Ishikawa (cell line): ENCODE data around the gene CLEC18A.

ENCODE experiments used
- CEBPB ChIP-seq: IDR thresholded peaks from 2 replicates; pipeline ENCODE4 v1.6.1; 2012
- CREB1 ChIP-seq: IDR thresholded peaks from 2 replicates; pipeline ENCODE4 v1.6.1; 2012; ENCODE audit warnings: low read depth
- EGR1 ChIP-seq: IDR thresholded peaks from 2 replicates; pipeline ENCODE4 v1.6.1; 2012
- EP300 ChIP-seq: IDR thresholded peaks from 2 replicates; pipeline ENCODE4 v1.6.1; 2012; ENCODE audit warnings: borderline replicate concordance
- FOXM1 ChIP-seq: IDR thresholded peaks from 2 replicates; pipeline ENCODE4 v1.6.1; 2012; ENCODE audit warnings: low read depth, borderline replicate concordance
- NFIC ChIP-seq: IDR thresholded peaks from 2 replicates; pipeline ENCODE4 v1.6.1; 2012
- RAD21 ChIP-seq: IDR thresholded peaks from 2 replicates; pipeline ENCODE4 v1.6.1; 2012; ENCODE audit warnings: low read depth
- TAF1 ChIP-seq: IDR thresholded peaks from 2 replicates; pipeline ENCODE4 v1.6.1; 2012; ENCODE audit warnings: low read depth, mild to moderate bottlenecking
- TCF12 ChIP-seq: IDR thresholded peaks from 2 replicates; pipeline ENCODE4 v1.6.1; 2012; ENCODE audit warnings: low read depth
- TEAD4 ChIP-seq: IDR thresholded peaks from 2 replicates; pipeline ENCODE4 v1.6.1; 2012
- YY1 ChIP-seq: IDR thresholded peaks from 2 replicates; pipeline ENCODE4 v1.6.1; 2012; ENCODE audit warnings: low read depth
- ZBTB7A ChIP-seq: IDR thresholded peaks from 2 replicates; pipeline ENCODE4 v1.6.1; 2012; ENCODE audit warnings: low read depth
- TF ChIP-seq, protein P1 (sequence below): IDR thresholded peaks from 2 replicates; pipeline ENCODE4 v1.6.1; 2012; ENCODE audit warnings: low read depth, mild to moderate bottlenecking
- TF ChIP-seq, protein P2 (sequence below): IDR thresholded peaks from 2 replicates; pipeline ENCODE4 v1.6.1; 2012
- TF ChIP-seq, protein P3 (sequence below): IDR thresholded peaks from 2 replicates; pipeline ENCODE4 v1.6.1; 2012

Gene CLEC18A

DNA sequence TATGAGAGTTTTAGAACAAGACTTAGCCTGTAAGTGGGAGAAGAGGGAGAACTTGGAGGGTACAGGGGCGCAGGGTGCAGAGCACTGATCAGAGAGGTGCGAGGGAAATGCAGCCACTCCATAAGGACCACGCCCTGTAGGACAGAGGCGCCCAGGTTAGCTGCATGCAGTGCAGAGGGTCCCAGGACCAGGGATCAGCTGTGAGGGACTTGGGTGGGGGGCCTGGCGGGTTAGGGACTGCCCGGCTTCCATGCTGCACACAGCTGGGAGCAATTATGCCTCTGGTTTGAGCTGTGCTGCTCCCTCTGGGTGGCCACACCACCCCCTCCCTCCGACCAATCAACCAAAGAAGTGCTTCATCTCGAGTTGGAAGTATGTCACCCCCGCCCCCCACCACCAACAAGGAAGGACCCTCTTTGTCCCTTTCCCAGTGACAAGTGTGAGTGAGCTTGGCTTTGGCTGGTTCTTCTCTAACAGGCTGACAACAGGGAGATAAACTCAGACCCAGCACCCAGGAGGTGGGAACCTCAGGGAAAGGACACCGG, 22.2 kb upstream of the CLEC18A start:
- TF ChIP-seq EP300 (no peak), ZBTB7A (no peak), YY1 (no peak), EGR1 (no peak), CEBPB (no peak), TAF1 (no peak), NFIC (no peak), RAD21 (no peak), TCF12 (no peak), FOXM1 (no peak), CREB1 (no peak), TEAD4 (no peak)
- TF ChIP-seq, protein P1, sequence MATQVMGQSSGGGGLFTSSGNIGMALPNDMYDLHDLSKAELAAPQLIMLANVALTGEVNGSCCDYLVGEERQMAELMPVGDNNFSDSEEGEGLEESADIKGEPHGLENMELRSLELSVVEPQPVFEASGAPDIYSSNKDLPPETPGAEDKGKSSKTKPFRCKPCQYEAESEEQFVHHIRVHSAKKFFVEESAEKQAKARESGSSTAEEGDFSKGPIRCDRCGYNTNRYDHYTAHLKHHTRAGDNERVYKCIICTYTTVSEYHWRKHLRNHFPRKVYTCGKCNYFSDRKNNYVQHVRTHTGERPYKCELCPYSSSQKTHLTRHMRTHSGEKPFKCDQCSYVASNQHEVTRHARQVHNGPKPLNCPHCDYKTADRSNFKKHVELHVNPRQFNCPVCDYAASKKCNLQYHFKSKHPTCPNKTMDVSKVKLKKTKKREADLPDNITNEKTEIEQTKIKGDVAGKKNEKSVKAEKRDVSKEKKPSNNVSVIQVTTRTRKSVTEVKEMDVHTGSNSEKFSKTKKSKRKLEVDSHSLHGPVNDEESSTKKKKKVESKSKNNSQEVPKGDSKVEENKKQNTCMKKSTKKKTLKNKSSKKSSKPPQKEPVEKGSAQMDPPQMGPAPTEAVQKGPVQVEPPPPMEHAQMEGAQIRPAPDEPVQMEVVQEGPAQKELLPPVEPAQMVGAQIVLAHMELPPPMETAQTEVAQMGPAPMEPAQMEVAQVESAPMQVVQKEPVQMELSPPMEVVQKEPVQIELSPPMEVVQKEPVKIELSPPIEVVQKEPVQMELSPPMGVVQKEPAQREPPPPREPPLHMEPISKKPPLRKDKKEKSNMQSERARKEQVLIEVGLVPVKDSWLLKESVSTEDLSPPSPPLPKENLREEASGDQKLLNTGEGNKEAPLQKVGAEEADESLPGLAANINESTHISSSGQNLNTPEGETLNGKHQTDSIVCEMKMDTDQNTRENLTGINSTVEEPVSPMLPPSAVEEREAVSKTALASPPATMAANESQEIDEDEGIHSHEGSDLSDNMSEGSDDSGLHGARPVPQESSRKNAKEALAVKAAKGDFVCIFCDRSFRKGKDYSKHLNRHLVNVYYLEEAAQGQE: no peak
- TF ChIP-seq, protein P2, sequence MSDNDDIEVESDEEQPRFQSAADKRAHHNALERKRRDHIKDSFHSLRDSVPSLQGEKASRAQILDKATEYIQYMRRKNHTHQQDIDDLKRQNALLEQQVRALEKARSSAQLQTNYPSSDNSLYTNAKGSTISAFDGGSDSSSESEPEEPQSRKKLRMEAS: no peak
- TF ChIP-seq, protein P3, sequence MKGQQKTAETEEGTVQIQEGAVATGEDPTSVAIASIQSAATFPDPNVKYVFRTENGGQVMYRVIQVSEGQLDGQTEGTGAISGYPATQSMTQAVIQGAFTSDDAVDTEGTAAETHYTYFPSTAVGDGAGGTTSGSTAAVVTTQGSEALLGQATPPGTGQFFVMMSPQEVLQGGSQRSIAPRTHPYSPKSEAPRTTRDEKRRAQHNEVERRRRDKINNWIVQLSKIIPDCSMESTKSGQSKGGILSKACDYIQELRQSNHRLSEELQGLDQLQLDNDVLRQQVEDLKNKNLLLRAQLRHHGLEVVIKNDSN: no peak

DNA sequence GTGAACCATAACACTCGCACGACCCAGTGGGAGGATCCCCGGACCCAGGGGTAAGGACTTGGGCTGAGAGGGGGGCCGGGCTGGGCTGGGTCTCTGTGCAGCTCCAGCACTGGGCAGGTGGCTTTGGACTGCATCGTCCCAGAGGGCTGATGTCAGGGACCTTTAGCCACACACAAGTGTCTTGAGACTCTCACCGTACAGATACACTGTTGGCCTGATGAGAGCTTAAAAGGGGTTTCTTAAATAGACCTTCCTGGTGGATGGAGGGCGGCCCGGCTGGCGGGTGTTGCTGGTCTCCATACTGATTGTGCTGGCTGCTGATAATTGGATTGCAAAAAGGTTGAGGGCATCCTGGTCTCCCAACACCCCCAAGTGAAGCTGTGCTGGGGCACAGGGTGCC, 21.7 kb upstream of the CLEC18A start:
- TF ChIP-seq EP300 (no peak), TEAD4 (no peak), TAF1 (no peak), ZBTB7A (no peak), FOXM1 (no peak), EGR1 (no peak), RAD21 (no peak)
- TF ChIP-seq, protein P2: no peak

DNA sequence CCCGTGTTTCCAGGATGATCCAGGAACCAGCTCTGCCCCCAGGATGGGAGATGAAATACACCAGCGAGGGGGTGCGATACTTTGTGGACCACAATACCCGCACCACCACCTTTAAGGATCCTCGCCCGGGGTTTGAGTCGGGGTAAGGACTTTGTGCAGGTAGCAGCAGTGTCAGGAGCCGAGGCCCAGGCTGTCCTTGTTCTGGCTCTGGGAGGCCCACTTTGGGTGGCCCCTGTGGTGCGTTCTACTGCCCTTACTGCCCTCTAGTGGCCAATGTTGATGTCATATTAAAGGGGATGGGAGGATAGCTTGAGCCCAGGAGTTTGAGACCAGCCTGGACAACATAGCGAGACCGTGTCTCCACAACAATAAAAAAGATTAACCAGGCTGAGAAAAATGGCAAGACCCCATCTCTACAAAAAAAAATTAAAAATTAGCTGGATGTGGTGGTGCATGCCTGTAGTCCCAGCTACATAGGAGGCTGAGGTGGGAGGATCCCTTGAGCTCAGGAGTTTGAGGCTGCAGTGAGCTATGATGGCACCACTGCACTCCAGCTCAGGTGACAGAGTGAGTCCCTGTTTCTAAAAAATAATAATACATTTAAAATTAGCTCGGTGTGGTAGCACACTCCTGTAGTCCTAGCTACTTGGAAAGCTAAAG, 20.9 kb upstream of the CLEC18A start:
- TF ChIP-seq TEAD4: no peak
- peak; percentile 76 for TF ChIP-seq RAD21

DNA sequence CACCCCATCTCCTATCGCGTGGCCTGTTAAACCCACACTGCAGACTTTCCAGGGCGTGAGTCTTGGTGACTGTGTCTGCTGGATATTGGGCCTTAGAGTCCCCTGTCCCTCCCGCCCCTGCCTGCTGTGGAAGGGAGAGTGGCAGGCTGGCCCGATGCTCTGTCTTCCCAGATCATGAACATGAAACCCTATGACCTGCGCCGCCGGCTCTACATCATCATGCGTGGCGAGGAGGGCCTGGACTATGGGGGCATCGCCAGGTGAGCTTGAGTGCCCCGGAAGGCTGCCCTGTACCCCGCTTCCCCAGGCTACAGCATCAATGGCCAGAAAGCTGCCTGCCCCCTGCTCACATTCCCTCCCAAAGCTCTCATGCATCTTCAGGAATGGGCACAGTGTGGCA, 19.5 kb upstream of the CLEC18A start:
- TF ChIP-seq YY1: no peak
- no peak for TF ChIP-seq EGR1
- no peak for TF ChIP-seq CEBPB
- TF ChIP-seq CREB1: no peak
- TF ChIP-seq, protein P3: no peak

DNA sequence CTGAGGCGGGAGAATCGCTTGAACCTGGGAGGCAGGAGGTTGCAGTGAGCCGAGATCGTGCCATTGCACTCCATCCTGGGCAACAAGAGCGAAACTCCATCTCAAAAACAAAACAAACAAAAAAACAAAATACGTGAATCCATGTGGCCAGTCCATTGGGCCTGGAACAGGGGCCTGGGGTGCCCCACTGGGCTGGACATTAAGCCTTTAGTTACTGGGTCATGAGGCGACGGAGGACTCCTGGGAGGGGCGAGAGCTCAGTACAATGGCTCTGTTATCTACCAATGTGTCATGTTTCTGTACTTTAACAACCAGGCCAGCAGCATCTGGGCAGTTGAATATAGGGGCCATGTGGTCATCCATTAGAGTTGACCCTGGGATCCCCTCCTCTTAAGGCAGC, 18.9 kb upstream of the CLEC18A start:
- no peak for TF ChIP-seq RAD21
- TF ChIP-seq, protein P2: no peak
- no peak for TF ChIP-seq TEAD4
- TF ChIP-seq EP300: no peak

DNA sequence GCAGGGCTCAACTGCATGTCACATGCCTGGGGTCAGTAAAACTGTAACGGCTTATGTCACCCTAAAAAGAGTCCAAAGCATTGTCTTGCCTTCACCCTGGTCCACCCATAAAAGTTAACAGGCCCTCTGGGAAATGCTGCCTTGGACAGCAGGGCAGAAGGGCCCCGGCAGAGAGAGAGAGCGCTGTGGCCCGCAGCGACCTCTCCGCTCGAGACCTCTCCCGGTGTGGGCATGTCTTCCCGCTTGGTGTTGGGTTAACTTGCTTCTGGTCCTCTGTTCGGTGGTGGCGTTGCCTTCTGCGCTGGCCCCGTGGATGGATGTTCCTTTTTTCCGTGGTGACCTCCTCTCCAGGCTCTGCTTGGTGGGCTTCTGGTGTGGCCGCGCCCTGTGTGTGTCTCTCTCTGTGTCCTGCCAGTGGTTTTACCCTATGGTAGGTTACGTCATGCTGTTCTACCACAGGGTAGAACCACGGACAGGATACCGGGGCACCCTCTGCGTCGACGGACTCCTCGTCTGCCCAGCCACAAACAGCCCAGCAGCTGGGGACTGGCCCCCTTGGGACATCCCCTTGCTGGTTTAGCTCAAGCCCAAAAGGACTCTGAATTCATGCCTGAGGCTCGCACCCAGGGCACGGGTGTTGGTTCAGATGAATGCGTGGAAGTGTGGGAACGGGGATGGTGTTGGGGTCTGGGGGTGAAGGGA, 18.3 kb upstream of the CLEC18A start:
- TF ChIP-seq EP300: no peak
- TF ChIP-seq CEBPB: no peak
- TF ChIP-seq TAF1: no peak
- TF ChIP-seq, protein P3: no peak
- TF ChIP-seq TEAD4: no peak

DNA sequence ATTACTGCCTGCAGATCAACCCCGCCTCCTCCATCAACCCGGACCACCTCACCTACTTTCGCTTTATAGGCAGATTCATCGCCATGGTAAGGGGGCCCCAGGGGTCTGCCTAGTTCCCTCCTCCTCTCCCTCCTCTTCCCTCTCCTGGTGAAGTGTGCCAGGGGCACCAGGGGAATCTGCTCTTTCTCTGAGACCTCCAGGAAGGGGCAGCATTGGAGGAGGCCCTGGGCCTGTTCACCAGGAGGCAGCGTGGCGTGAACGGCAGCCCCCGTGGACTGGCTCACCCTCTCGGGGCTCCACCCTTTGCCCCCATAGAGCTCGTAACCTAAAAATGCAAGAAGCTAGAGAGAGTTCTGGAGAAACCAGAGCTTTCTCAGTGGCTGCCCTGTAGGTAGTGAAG, 17.1 kb upstream of the CLEC18A start:
- TF ChIP-seq TCF12 (no peak), ZBTB7A (no peak), NFIC (no peak), CREB1 (no peak)
- TF ChIP-seq, protein P2: no peak
- TF ChIP-seq, protein P1: no peak
- TF ChIP-seq, protein P3: no peak
